ENCODE data around the gene ZG16. TPM values are rescaled to one million over a fixed set of nuclear protein-coding genes. Genes with fewer than 3 reads are reported as not detected.
"Not testable (repeated sequence)": the region's sequence is repeated elsewhere in the genome, so short reads cannot be mapped to it uniquely, and the experiment has no call there.

The ZG16 gene
- total RNA-seq, 5 donors from 2014 or later (not counting 1 experiment from before 2014, with no cell fraction given), result 0.09 to 0.15 TPM; not detected in 3

DNA sequence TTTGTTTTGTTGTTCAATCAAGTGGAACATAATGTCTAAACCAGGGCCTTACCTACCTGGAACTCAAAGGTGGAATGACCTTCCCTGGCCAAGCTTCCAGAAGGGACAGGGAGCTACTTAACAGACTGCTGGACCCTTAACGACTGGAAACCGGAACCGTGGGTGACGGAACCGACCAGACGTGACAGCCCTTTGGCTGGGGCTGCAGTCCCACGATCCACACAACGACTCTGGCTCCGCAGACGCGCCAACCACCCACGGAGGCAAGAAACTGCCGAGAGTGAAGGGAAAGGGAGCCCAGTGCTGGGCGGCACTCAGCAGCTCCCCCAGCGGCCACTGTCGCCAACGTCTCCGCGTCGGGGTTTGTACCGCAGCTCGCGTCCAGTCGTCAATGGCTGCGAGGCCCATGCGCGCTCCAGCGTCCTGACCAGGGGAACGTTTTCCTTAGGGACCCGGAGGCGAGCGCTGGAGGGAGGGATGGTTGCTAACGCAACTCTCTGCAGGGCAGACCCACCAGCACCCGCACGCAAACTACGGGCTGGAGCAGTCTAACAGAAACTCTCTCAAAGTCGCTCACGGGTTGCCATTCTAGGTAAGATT lies 6.9 kb downstream of the ZG16 start:
- H3K4me3 ChIP-seq (ENCODE audit: control insufficient read depth in 1 of 2, extremely low read depth in 1 of 2, low read length in 1 of 2), result peak overlapping the region; percentile 26 to 29

DNA sequence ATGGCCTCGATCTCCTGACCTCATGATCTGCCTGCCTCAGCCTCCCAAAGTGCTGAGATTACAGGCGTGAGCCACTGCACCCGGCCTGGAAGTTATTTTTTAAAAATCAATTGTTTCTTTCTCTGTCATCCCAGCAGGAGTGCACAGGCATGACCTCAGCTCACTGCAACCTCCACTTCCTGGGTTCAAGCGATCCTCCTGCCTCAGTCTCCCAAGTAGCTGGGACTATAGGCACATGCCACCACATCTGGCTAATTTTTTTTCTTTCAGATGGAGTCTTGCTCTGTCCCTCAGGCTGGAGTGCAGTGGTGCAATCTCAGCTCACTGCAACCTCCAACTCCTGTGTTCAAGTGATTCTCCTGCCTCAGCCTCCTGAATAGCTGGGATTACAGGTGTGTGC lies 9.1 kb downstream of the ZG16 start:
- H3K4me1 ChIP-seq (ENCODE audit: control insufficient read depth in 1 of 2, extremely low read depth in 1 of 2, insufficient read depth in 2 of 2, low read length in 2 of 2), result peaks cover 11 to 37% of the 10 kb centered on the region in 2 experiments
- 86% methylated on average over 4 of the region's 4 CpGs for WGBS (ENCODE audit: insufficient coverage)
- Mint-ChIP-seq H3K4me1 (peaks cover 40 to 47% (median 40%) of the 10 kb centered on the region in 3 donors), H3K4me3 (peak overlapping the region in 1 of 3 donors; percentile 35), H3K27ac (peak overlapping the region in 1 of 2 donors; percentile 27)
- H3K9me3 Mint-ChIP-seq; H3K4me3 ChIP-seq (ENCODE audit: control insufficient read depth in 1 of 2, extremely low read depth in 1 of 2, low read length in 1 of 2); H3K27me3 Mint-ChIP-seq; H3K27me3 ChIP-seq (replicated peaks in 1 of 2; ENCODE audit: control insufficient read depth in 2 of 2, extremely low read depth in 1 of 2, insufficient read depth in 2 of 2, low read length in 1 of 2); DNase-seq; H3K27ac ChIP-seq (ENCODE audit: low read length); ATAC-seq (replicated peaks in 1 of 4); H3K36me3 Mint-ChIP-seq; CTCF ChIA-PET; H3K9me3 ChIP-seq; H3K36me3 ChIP-seq (ENCODE audit: control insufficient read depth in 2 of 2, extremely low read depth in 1 of 2, insufficient read depth in 1 of 2, low read length in 1 of 2): not testable (repeated sequence)
- POLR2A ChIA-PET, result interaction anchor here in 1 of 2 donors (0.6 kb wide), 1 partner anchor 33 kb away, joined by 5 read pairs; no protein-coding TSS in a partner anchor

More for the DNA sequence above, 6.9 kb downstream of the ZG16 start:
- peak overlapping the region; percentile 61 to 75 (median 68) for H3K4me3 Mint-ChIP-seq
- peak; percentile 82 to 93 (median 90) for ATAC-seq (replicated peaks in 1 of 4)
- Histone ChIP-seq H3K4me1 (ENCODE audit: control insufficient read depth in 1 of 2, extremely low read depth in 1 of 2, insufficient read depth in 2 of 2, low read length in 2 of 2) (peaks cover 5 to 23% of the 10 kb centered on the region in 2 experiments), H3K9me3 (no peaks in the 10 kb centered on the region), H3K36me3 (ENCODE audit: control insufficient read depth in 2 of 2, extremely low read depth in 1 of 2, insufficient read depth in 1 of 2, low read length in 1 of 2) (no peaks in the 10 kb centered on the region), H3K27me3 (replicated peaks in 1 of 2; ENCODE audit: control insufficient read depth in 2 of 2, extremely low read depth in 1 of 2, insufficient read depth in 2 of 2, low read length in 1 of 2) (peaks cover 0 to 3% of the 10 kb centered on the region in 2 experiments), H3K27ac (ENCODE audit: low read length) (peak overlapping the region; percentile 64)
- peaks cover 27 to 32% (median 29%) of the 10 kb centered on the region in 3 donors for H3K4me1 Mint-ChIP-seq
- H3K27me3 Mint-ChIP-seq, result no peaks in the 10 kb centered on the region
- POLR2A ChIA-PET, result interaction anchor here (0.5 to 1.7 kb wide), 12 partner anchors 19 to 660 kb away, joined by 3 to 15 read pairs (median 4); no protein-coding TSS in a partner anchor
- no peaks in the 10 kb centered on the region for H3K9me3 Mint-ChIP-seq
- no peaks in the 10 kb centered on the region for H3K36me3 Mint-ChIP-seq
- 19% methylated on average over 25 of the region's 38 CpGs for WGBS (ENCODE audit: insufficient coverage)
- peak overlapping the region; percentile 77 to 82 for H3K27ac Mint-ChIP-seq
- peak; percentile 30 to 85 (median 69) for DNase-seq
- CTCF ChIA-PET, result interaction anchor here (0.6 to 2.3 kb wide), 19 partner anchors 11 to 97 kb away, joined by 3 to 18 read pairs (median 4); partner anchors contain the start of gene MVP (in 1 of the 2)

DNA sequence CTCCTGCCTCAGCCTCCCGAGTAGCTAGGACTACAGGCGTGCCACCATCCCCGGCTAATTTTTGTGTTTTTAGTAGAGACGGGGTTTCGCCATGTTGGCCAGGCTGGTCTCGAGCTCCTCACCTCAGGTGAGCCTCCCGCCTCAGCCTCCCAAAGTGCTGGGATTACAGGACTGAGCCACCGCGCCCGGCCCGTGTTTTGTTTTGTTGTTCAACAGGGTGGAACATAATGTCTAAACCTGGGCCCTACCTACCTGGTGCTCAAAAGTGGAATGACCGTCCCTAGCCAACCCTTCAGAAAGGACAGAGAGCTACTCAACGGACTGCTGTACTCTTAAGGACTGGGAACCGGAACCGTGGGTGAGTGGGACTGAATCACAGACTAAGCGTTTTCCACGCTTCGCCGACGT lies 11.7 kb downstream of the ZG16 start:
- Mint-ChIP-seq H3K27ac (peak overlapping the region; percentile 98 to 99), H3K36me3 (peaks cover 10% of the 10 kb centered on the region), H3K4me3 (peak overlapping the region; percentile 93 to 98 (median 98)), H3K27me3 (no peaks in the 10 kb centered on the region), H3K4me1 (peaks cover 50 to 55% (median 52%) of the 10 kb centered on the region in 3 donors), H3K9me3 (no peaks in the 10 kb centered on the region)
- Histone ChIP-seq H3K4me3 (ENCODE audit: control insufficient read depth in 1 of 2, extremely low read depth in 1 of 2, low read length in 1 of 2) (peak overlapping the region; percentile 48 to 51), H3K27ac (ENCODE audit: low read length) (peak overlapping the region; percentile 69), H3K27me3 (replicated peaks in 1 of 2; ENCODE audit: control insufficient read depth in 2 of 2, extremely low read depth in 1 of 2, insufficient read depth in 2 of 2, low read length in 1 of 2) (no peaks in the 10 kb centered on the region), H3K9me3 (no peaks in the 10 kb centered on the region), H3K4me1 (ENCODE audit: control insufficient read depth in 1 of 2, extremely low read depth in 1 of 2, insufficient read depth in 2 of 2, low read length in 2 of 2) (peaks cover 13 to 49% of the 10 kb centered on the region in 2 experiments), H3K36me3 (ENCODE audit: control insufficient read depth in 2 of 2, extremely low read depth in 1 of 2, insufficient read depth in 1 of 2, low read length in 1 of 2) (peaks cover 0 to 5% of the 10 kb centered on the region in 2 donors)
- WGBS (ENCODE audit: insufficient coverage), result 64% methylated on average over 18 of the region's 20 CpGs
- ATAC-seq (replicated peaks in 1 of 4) (no peak), DNase-seq (no peak)
- POLR2A ChIA-PET, result interaction anchor here (0.7 to 1.6 kb wide), 6 partner anchors 18 to 51 kb away, joined by 3 to 10 read pairs (median 4); partner anchors contain the start of gene PAGR1 (in 1 of the 2)
- CTCF ChIA-PET, result interaction anchor here (0.6 to 2.6 kb wide), 12 partner anchors 10 to 238 kb away, joined by 3 to 14 read pairs (median 5); partner anchors contain the start of genes C16orf54 (in 1 of the 2), MVP (in 1 of the 2) and PAGR1 (in 1 of the 2)

DNA sequence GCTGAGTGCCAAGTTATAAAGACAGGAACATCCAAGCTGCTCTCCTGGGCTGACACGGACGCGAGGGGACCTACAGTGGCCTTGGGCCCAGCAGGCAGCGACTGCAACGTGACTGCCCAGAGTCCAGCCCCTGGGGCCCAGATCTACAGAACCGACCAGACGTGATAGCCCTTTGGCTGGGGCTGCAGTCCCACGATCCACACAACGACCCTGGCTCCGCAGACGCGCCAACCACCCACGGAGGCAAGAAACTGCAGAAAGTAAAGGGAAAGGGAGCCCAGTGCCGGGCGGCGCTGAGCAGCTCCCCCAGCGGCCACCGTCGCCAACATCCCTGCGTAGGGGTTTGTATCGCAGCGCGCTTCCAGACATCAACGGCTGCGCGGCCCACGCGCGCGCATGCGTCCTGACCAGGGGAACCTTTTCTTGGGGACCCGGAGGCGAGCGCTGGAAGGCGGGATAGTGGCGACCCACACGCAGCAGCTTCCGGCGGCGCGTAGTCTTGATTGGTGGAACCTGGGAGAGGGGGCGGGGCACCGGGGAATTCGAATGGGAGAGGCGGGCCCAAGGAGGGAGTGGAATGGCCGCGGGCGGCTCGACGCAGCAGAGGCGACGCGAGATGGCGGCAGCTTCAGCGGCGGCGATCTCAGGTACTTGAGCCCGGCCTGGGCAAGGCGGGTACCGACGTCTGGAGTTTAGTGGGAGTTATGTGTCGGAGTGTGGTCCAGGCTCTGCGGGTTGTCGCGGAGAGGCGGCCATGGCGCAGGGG lies 12.3 kb downstream of the ZG16 start, which contains the start of gene KIF22:
TSS of gene KIF22 (plus strand) at position 569 of the 766 bp plus-strand sequence. CDS start at position 578, 9 bp downstream.
- H3K36me3 ChIP-seq (ENCODE audit: control insufficient read depth in 2 of 2, extremely low read depth in 1 of 2, insufficient read depth in 1 of 2, low read length in 1 of 2), result peaks cover 0 to 5% of the 10 kb centered on the region in 2 donors

DNA sequence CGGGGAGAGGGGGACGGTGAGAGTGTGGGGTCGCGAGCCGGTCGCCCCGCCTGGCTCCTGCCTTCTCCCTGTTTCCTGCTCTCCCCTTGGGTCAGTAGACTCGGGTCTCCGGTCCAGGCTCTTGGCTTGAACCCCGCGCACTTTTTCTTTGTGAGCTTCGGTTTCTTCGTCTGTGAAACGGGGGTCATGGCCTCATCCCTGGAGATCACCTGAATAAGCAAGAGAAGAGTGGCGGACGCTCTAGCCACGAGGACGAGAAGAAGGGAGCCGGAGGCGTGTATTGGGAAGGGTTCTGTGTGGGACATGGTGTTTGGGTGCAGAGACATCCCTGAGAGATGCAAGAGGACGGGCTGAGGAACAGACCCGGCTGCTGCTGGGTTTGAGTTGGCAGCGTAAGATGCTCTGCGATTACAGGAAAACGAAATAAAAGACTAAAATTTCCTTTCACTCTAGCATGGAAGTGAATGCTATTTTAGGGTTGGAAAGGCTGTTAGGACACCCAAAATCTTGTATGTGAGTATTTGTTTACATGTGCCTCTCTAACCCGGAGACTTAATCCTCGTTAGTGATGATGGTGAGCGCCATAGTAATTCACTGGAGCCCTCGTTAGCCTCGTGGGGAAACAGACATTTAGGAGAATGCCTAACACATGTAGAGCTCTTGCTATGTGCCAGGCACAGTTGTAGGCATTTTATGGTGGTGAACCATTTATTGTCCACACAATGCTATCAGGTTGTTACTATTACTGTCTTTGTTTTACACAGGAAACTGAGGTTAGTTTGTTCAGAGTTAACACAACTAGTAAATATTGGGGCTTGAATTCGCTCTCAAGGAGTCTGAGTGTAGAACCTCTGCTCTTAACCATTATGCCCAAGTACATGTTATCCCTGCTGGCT lies 13.1 kb downstream of the ZG16 start:
- peaks cover 12% of the 10 kb centered on the region for H3K36me3 Mint-ChIP-seq
- peaks cover 13 to 38% of the 10 kb centered on the region in 2 experiments for H3K4me1 ChIP-seq (ENCODE audit: control insufficient read depth in 1 of 2, extremely low read depth in 1 of 2, insufficient read depth in 2 of 2, low read length in 2 of 2)
- 0% methylated on average over 18 of the region's 31 CpGs for WGBS (ENCODE audit: insufficient coverage)
- H3K4me1 Mint-ChIP-seq, result peaks cover 42 to 47% (median 46%) of the 10 kb centered on the region in 3 donors
- H3K9me3 Mint-ChIP-seq, result no peaks in the 10 kb centered on the region
- POLR2A ChIA-PET, result interaction anchor here (0.6 to 1.6 kb wide), 5 partner anchors 13 to 53 kb away, joined by 3 to 7 read pairs (median 4); partner anchors contain the start of gene PAGR1 (in 1 of the 2)
- peak overlapping the region; percentile 93 to 98 (median 98) for H3K4me3 Mint-ChIP-seq
- peaks cover under 1 to 5% of the 10 kb centered on the region in 2 donors for H3K36me3 ChIP-seq (ENCODE audit: control insufficient read depth in 2 of 2, extremely low read depth in 1 of 2, insufficient read depth in 1 of 2, low read length in 1 of 2)
- DNase-seq (peak in 1 of 35 experiments; percentile 6), ATAC-seq (replicated peaks in 1 of 4) (peak in 2 of 4 experiments; percentile 3 to 12)
- no peaks in the 10 kb centered on the region for H3K27me3 Mint-ChIP-seq
- peak overlapping the region; percentile 84 to 94 for H3K4me3 ChIP-seq (ENCODE audit: control insufficient read depth in 1 of 2, extremely low read depth in 1 of 2, low read length in 1 of 2)
- CTCF ChIA-PET, result interaction anchor here (0.5 to 2.6 kb wide), 14 partner anchors 11 to 840 kb away, joined by 3 to 14 read pairs (median 4); partner anchors contain the start of genes C16orf54 (in 1 of the 2), MVP (in 1 of the 2), NFATC2IP (in 1 of the 2) and PAGR1 (in 1 of the 2)
- H3K27ac ChIP-seq (ENCODE audit: low read length), result peak overlapping the region; percentile 69
- H3K9me3 ChIP-seq, result no peaks in the 10 kb centered on the region
- peak overlapping the region; percentile 98 to 99 for H3K27ac Mint-ChIP-seq
- no peaks in the 10 kb centered on the region for H3K27me3 ChIP-seq (replicated peaks in 1 of 2; ENCODE audit: control insufficient read depth in 2 of 2, extremely low read depth in 1 of 2, insufficient read depth in 2 of 2, low read length in 1 of 2)

More for the DNA sequence above, 12.3 kb downstream of the ZG16 start, which contains the start of gene KIF22:
- Mint-ChIP-seq H3K9me3 (no peaks in the 10 kb centered on the region), H3K4me1 (peaks cover 46 to 50% (median 48%) of the 10 kb centered on the region in 3 donors), H3K4me3 (peak within 1 kb of the TSS; percentile 93 to 98 (median 98)), H3K36me3 (peaks cover 12% of the 10 kb centered on the region), H3K27ac (peak within 1 kb of the TSS; percentile 98 to 99), H3K27me3 (no peaks in the 10 kb centered on the region)
- H3K4me3 ChIP-seq (ENCODE audit: control insufficient read depth in 1 of 2, extremely low read depth in 1 of 2, low read length in 1 of 2), result peak within 1 kb of the TSS; percentile 84 to 94
- ATAC-seq (replicated peaks in 1 of 4) (peak; percentile 93 to 97 (median 96)), DNase-seq (peak; percentile 99 to 100 (median 99))
- no peaks in the 10 kb centered on the region for H3K27me3 ChIP-seq (replicated peaks in 1 of 2; ENCODE audit: control insufficient read depth in 2 of 2, extremely low read depth in 1 of 2, insufficient read depth in 2 of 2, low read length in 1 of 2)
- H3K9me3 ChIP-seq, result no peaks in the 10 kb centered on the region
- H3K4me1 ChIP-seq (ENCODE audit: control insufficient read depth in 1 of 2, extremely low read depth in 1 of 2, insufficient read depth in 2 of 2, low read length in 2 of 2), result peaks cover 13 to 43% of the 10 kb centered on the region in 2 experiments
- POLR2A ChIA-PET, result interaction anchor here (0.6 to 1.6 kb wide), 8 partner anchors 14 to 52 kb away, joined by 3 to 10 read pairs (median 4); partner anchors contain the start of gene PAGR1 (in 1 of the 2)
- H3K27ac ChIP-seq (ENCODE audit: low read length), result peak within 1 kb of the TSS; percentile 69
- CTCF ChIA-PET, result interaction anchor here (0.6 to 2.6 kb wide), 14 partner anchors 9 to 840 kb away, joined by 3 to 14 read pairs (median 4); partner anchors contain the start of genes C16orf54 (in 1 of the 2), MVP (in 1 of the 2), NFATC2IP (in 1 of the 2) and PAGR1 (in 1 of the 2)
- 1% methylated on average over 67 of the region's 67 CpGs for WGBS (ENCODE audit: insufficient coverage)
